ENCODE measurements around the gene CD9.
A peak's percentile ranks its signal among the peaks of the same experiment; 100 is the strongest.

Gene CD9

DNA sequence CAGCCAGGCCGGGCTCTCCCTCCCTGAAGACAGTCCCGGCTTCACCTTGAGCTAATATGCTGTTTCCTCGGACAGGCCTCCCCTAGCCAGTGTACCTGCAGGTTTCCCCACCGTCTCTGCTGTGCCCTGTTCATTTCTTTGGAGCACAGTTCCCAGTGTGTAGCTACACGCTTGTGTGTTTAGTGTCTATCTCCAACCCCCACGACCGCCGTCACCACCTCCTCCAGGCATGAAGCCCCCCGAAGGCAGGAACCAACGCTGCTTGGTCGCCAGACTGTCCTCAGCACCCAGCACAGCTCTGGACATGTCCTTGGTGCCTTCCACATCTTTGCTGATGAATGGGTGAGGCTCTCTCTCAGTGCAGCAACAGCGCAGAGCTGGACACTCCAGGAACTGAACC lies 84.1 kb downstream of the CD9 start:
- Mint-ChIP-seq H3K9me3 (no peaks in the 10 kb centered on the region), H3K36me3 (ENCODE audit: low read depth) (no peaks in the 10 kb centered on the region), H3K27ac (no peak overlapping the region), H3K4me1 (peaks cover 10% of the 10 kb centered on the region), H3K4me3 (no peak overlapping the region), H3K27me3 (ENCODE audit: low read depth) (peaks cover 26% of the 10 kb centered on the region)
- no peak for TF ChIP-seq CTCF (IDR thresholded peaks at IDR 0.05; ENCODE audit: unreplicated experiment in 3 of 3)

GRCh38 chr12:6285063-6285477 lies 84.9 kb downstream of the CD9 start:
- H3K27me3 Mint-ChIP-seq (ENCODE audit: low read depth) = peaks cover 23% of the 10 kb centered on the region
- H3K36me3 Mint-ChIP-seq (ENCODE audit: low read depth) = peaks cover 3% of the 10 kb centered on the region
- H3K4me3 Mint-ChIP-seq = no peak overlapping the region
- H3K4me1 Mint-ChIP-seq = peaks cover 10% of the 10 kb centered on the region
- TF ChIP-seq CTCF (IDR thresholded peaks at IDR 0.05; ENCODE audit: unreplicated experiment in 3 of 3) = peak; percentile 94 to 95 (median 94)
- peaks cover 3% of the 10 kb centered on the region for H3K9me3 Mint-ChIP-seq
- peak overlapping the region in 1 of 3 experiments; percentile 3 for H3K27ac Mint-ChIP-seq

GRCh38 chr12:6285532-6286306 lies 85.5 kb downstream of the CD9 start:
- Mint-ChIP-seq H3K4me1 (peaks cover 10% of the 10 kb centered on the region), H3K4me3 (no peak overlapping the region), H3K9me3 (peaks cover 3% of the 10 kb centered on the region), H3K27ac (no peak overlapping the region), H3K27me3 (ENCODE audit: low read depth) (peaks cover 20% of the 10 kb centered on the region), H3K36me3 (ENCODE audit: low read depth) (peaks cover 3% of the 10 kb centered on the region)
- no peak for TF ChIP-seq CTCF (IDR thresholded peaks at IDR 0.05; ENCODE audit: unreplicated experiment in 3 of 3)

Measured in nephron (organoid).